ENCODE measurements around the gene LRRC72. TPM values are rescaled to one million over a fixed set of nuclear protein-coding genes. Genes with fewer than 3 reads are reported as not detected.

Gene LRRC72
- total RNA-seq, 6 donors from 2014 or later = not detected

- Histone ChIP-seq H3K4me3 (no peak overlapping the region), H3K27ac (no peak overlapping the region), H3K9me3 (no peaks in the 10 kb centered on the region), H3K27me3 (no peaks in the 10 kb centered on the region), H3K36me3 (no peaks in the 10 kb centered on the region), H3K4me1 (no peaks in the 10 kb centered on the region)
- DNase-seq = no peak
- no peak for TF ChIP-seq EP300 (IDR thresholded peaks at IDR 0.05)
- no peak for TF ChIP-seq POLR2AphosphoS5 (IDR thresholded peaks at IDR 0.05)
- TF ChIP-seq CTCF (IDR thresholded peaks at IDR 0.05) = no peak
- TF ChIP-seq POLR2A (IDR thresholded peaks at IDR 0.05) = no peak
- WGBS, 2 donors = 80 to 87% methylated on average over 10 of the region's 10 CpGs
- ATAC-seq (ENCODE audit: low FRiP score in 2 of 2) = no peak
These were observed 28.1 kb downstream of the LRRC72 start for GRCh38 chr7:16554518-16555236.

- ATAC-seq (ENCODE audit: low FRiP score in 2 of 2) (no peak), DNase-seq (no peak)
- Histone ChIP-seq H3K27ac (no peak overlapping the region), H3K4me1 (no peaks in the 10 kb centered on the region), H3K36me3 (no peaks in the 10 kb centered on the region), H3K4me3 (no peak overlapping the region), H3K27me3 (no peaks in the 10 kb centered on the region), H3K9me3 (no peaks in the 10 kb centered on the region)
- WGBS, 2 donors = 70 to 77% methylated on average over 2 of the region's 2 CpGs
- TF ChIP-seq POLR2A (IDR thresholded peaks at IDR 0.05) (no peak), EP300 (IDR thresholded peaks at IDR 0.05) (no peak), POLR2AphosphoS5 (IDR thresholded peaks at IDR 0.05) (no peak), CTCF (IDR thresholded peaks at IDR 0.05) (no peak)
These were observed 29.7 kb downstream of the LRRC72 start for GRCh38 chr7:16556359-16556758.

GRCh38 chr7:16558761-16559302 lies 32.2 kb downstream of the LRRC72 start:
- ATAC-seq (ENCODE audit: low FRiP score in 2 of 2) = no peak
- Histone ChIP-seq H3K4me3 (no peak overlapping the region), H3K27ac (no peak overlapping the region), H3K27me3 (no peaks in the 10 kb centered on the region), H3K9me3 (no peaks in the 10 kb centered on the region), H3K4me1 (peaks cover 0 to 6% (median 0%) of the 10 kb centered on the region in 4 donors), H3K36me3 (no peaks in the 10 kb centered on the region)
- 92 to 97% methylated on average over 4 of the region's 4 CpGs for WGBS, 2 donors
- TF ChIP-seq EP300 (IDR thresholded peaks at IDR 0.05) (no peak), CTCF (IDR thresholded peaks at IDR 0.05) (no peak), POLR2AphosphoS5 (IDR thresholded peaks at IDR 0.05) (no peak), POLR2A (IDR thresholded peaks at IDR 0.05) (no peak)
- no peak for DNase-seq

GRCh38 chr7:16559497-16560179 lies 33.0 kb downstream of the LRRC72 start:
- peaks cover 0 to 6% (median 2%) of the 10 kb centered on the region in 4 donors for H3K4me1 ChIP-seq
- no peak overlapping the region for H3K4me3 ChIP-seq
- no peaks in the 10 kb centered on the region for H3K36me3 ChIP-seq
- no peaks in the 10 kb centered on the region for H3K9me3 ChIP-seq
- DNase-seq (no peak), ATAC-seq (ENCODE audit: low FRiP score in 2 of 2) (no peak)
- TF ChIP-seq POLR2AphosphoS5 (IDR thresholded peaks at IDR 0.05) (no peak), CTCF (IDR thresholded peaks at IDR 0.05) (no peak), EP300 (IDR thresholded peaks at IDR 0.05) (no peak), POLR2A (IDR thresholded peaks at IDR 0.05) (no peak)
- no peaks in the 10 kb centered on the region for H3K27me3 ChIP-seq
- H3K27ac ChIP-seq = no peak overlapping the region
- 61 to 79% methylated on average over 3 of the region's 3 CpGs for WGBS, 2 donors
